NOMO-1 treated with DMSO at 0.1 percent for 48 hours (cell line): ENCODE measurements around the gene HSPA6.
"Not testable (repeated sequence)": the region's sequence is repeated elsewhere in the genome, so short reads cannot be mapped to it uniquely, and the experiment has no call there.

Source experiments
- DNase-seq: peaks from one replicate; lab custom pipeline; 2025; ENCODE audit not compliant: unreplicated experiment; lab: John Stamatoyannopoulos, UW

The HSPA6 gene

DNA sequence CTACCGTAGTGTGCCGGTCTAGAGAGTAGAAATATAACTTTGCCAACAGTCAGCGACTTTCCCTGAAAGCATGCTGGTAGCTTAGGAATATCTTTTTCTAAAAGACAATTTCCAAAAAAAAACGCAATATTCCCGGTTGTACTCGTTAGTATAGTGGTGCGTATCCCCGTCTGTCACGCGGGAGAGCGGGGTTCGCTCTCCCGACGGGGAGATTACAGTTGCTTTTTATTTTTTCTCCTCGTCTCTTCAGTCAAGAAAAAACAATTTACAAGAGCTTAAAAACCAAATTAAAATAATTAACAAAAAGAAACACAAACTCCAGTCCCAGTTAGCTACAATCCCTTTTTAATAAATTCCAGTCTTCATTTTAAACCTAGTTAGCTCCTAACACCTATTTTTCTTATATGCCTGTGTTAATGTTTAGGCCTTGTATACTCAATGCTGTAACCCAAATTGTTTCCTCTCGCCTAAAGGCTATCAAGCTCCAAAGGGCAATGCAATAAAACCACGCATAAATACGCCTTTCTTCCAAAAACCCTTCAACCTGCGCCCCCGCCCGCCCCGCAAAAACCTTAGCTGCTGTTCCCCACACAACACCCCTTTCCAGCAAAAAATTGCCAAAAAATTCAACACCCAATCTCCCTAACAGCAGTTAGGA is 7.8 kb downstream of the HSPA6 start:
- DNase-seq, result no peak

DNA sequence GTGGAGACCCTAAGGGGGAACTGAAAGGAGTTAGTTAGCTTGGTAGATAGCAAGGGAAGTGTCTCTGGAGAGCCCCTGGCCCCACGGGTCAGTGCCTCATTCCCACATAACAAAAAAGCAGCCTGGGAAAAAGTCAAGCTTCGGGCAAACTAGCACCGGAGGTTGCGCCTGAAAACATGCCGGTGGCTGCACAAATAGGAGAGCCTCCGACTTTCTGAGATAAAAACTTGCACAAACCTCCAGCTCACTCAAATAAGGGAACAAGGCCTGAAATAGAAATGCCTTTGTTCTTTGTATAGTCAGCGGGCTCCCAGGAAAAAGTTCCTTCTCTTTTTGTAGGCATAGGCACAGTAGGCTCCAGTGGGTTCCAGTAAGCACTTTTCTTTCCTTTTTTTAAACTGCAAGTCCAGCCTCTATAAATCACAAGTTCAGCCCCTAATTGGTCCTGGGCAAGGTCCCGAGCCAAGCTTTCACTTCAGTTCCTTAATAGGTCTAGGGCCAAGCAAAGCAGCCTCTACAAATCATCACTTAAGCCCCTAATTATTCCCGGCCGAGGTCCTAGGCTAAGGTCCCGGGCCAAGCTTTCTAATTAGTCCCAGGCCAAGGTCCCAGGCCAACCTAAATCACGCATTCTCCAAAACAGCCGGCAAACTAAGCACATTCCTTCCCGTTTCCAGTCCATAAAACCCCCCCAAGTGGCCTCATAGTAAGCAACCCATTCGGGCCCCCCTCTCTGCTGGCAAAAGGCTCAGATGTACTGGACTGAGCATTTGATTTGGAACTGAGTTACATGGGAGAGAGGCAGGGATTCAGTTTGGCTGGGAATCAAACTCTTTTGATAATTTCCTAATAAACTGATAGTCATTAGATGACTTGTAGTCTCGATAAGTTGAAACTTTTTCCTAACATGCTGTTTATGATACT is 8.6 kb downstream of the HSPA6 start:
- peak; percentile 43 for DNase-seq

DNA sequence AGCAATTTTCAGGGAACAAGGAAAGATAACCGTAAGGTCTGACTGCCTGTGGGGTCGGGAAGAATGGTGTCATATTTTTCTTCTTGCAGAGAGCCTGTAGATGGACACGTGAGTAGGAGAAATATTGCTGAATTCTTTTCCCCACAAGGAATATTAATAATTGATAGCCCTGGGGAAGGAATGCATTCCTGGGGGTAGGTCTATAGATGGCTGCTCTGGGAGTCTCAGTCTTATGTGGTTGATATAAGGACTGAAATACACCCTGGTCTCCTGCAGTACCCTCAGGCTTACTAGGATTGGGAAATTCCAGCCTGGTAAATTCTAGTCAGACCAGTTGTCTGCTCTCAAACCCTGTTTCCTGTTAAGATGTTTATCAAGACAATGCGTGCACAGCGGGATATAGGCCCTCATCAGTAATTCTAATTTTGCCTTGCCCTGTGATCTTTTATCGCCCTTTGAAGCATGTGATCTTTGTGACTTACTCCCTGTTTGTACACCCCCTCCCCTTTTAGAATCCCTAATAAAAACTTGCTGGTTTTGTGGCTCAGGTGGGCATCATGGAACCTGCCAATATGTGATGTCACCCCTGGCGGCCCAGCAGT is 12.8 kb downstream of the HSPA6 start:
- DNase-seq, result not testable (repeated sequence)

DNA sequence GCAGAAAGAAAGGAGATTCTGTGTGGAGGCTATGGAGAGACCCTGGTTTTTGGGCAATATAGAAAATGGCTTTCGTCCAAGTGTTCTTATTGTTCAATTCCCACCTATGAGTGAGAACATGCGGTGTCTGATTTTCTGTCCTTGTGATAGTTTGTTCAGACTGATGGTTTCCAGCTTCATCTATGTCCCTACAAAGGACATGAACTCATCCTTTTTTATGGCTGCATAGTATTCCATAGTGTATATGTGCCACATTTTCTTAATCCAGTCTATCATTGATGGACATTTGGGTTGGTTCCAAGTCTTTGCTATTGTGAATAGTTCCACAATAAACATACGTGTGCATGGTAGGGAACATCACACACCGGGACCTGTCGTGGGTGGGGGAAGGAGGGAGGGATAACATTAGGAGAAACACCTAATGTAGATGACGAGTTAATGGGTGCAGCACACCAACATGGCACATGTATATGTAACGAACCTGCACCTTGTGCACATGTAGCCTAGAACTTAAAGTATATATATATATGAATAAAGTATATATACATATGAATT is 14.7 kb downstream of the HSPA6 start:
- not testable (repeated sequence) for DNase-seq

DNA sequence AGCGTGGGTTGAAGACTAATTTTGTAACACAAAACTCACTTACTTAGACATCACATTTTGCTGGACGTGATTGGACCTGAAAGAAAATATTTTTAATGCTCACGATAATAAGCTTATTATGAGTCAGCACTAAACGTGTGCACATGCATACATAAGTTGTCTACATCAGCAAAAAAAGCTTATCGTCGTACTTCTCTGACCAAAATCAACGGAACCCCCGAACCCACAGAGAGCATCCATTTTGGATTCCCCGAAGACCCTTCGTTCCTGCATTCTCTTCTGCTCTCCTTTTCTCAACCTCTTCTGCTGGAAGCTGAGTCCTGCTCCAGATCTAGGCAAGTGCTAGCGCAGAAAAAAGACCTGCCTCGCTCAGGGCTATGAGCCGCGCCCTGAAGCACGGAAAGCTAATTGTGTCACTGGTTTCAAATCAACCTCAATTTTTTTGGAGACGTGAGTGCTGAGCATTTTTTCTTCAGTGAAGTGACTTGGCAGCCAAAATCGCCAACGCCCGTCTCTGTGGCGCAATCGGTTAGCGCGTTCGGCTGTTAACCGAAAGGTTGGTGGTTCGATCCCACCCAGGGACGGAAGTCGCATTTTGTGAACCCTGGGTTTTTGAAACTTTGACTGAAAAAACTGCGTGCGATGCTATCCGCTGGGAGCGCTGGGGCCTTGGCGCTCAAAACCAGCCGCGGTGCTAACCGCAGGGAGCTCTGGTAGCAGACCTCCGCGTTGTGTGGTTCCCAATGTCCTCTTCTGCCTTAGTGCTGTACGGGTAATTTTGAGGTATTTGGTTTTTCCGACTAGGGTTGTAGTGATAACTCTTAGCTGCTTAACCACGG is 15.6 kb downstream of the HSPA6 start:
- DNase-seq, result peak; percentile 73

DNA sequence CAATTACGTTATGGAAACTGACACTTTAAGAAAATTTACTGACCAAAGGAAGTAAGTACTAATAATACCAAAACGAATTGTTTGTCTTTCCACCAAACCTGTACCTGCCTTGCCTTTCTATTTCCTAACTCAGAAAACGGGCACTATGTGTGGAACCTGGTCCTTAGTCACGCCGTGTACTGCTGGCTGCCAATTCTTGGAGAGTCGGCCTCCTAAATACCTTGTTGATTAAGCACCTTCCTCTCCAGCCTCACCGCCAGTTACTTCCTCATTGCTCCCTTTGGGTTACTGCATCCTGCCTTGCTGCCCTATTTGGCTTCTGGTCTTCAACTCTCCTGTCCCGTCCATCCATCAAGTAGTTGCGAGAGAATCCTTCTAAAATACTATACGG is 16.2 kb downstream of the HSPA6 start:
- peak; percentile 47 for DNase-seq

DNA sequence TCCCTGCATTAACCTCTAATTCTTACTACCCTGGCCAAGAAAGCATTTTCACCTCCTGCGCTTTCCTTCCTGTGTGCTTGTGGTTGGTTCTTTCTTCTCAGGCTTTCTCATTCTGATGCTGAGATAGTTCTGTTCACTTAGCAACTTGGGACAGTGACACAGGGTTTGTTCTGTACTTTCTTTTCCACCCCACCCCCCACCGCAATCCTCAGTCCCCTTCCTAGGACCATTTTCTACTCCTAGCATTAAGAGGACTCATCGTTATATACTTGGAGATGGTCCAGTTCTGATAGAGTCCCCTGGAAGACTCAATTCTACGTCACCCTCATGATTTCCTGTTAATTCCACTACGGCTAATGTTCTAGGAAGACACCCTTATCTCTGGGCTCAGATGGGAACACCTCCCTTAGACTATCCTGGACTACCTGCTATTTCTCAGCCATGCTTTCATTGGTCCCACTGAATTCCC is 17.8 kb downstream of the HSPA6 start:
- DNase-seq, result not testable (repeated sequence)

DNA sequence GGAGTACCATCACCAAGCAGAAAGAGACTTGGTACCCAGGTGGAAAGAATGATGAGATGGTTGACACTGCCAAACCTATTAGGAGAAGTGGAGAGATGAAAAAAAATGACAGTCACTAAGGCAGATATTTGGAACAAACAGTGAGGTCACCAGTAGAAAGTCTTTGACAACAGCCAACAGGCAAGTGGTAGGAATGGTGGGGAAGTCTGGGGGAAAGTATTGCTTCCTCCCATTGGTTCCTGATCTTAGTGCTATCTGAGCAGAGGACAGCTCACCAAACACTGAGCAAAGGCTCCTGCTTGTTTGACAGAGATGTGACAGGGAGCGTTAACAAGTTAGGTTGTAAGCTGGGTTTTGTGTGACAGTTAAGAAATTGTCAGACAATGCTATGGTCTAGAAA is 18.8 kb downstream of the HSPA6 start:
- DNase-seq, result not testable (repeated sequence)

DNA sequence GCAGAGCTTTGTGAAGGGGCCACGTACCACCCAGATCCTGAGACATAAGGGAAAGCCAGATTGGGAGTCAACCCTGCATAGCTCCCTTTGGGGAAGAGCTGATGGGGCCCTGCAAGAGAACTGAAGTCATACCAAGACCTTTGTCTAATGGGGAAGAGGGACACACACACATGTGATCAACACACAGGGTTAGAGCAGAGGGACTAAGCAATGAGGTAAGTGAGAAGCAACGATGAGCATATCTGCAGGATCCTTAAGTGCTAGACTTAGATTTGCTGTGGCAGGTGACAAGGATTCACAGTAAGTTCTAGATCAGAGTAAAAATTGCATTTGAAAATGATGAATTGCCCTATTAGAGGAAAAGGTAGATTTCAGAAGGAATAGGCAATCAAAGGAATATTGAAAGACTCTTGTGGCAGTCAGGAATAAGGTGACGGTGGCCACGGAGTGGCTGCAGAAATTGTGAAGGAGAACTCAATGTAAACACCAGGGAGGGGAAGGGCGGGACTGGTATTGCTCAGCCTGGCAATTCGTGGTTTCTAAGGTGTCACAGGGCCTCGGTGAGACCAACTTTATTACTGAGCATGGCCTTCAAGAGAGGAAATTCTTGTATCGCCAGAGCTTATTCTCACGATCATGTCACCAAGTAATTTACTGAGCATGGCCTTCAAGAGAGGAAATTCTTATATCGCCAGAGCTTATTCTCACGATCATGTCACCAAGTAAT is 20.8 kb downstream of the HSPA6 start:
- peak; percentile 7 for DNase-seq

DNA sequence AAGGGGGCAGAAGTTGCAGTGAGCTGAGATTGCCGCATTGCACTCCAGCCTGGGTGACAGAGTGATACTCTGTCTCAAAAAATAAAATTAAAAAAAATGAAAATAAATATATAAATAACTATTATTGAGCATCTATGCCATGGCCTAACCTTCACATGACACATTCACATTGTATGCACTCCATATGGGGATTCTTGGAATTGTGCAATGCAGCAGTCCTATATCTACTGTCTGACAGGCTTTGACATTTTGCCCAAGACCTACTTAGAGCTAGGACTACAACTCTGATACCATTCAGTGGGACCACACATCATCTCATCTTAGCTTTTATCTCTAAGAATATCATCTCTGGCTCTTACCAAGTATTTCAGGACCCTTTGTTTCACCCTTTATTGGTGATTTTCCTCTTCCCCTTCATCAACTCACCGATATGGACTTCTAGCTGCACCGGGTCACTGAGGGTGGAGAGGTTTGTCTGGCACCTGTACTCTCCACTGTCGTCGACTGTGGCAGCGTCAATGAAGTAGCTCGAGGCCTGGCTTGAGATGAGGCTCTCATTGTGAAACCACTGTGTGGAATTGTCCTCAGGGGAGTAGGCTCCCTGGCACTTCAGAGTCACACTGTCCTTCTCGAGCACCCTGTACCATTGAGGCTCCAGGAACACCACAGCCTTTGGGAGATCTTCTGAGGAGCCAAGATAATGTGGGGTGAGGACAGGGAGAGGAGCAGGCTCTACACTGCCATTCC is 23.8 kb downstream of the HSPA6 start:
- not testable (repeated sequence) for DNase-seq

DNA sequence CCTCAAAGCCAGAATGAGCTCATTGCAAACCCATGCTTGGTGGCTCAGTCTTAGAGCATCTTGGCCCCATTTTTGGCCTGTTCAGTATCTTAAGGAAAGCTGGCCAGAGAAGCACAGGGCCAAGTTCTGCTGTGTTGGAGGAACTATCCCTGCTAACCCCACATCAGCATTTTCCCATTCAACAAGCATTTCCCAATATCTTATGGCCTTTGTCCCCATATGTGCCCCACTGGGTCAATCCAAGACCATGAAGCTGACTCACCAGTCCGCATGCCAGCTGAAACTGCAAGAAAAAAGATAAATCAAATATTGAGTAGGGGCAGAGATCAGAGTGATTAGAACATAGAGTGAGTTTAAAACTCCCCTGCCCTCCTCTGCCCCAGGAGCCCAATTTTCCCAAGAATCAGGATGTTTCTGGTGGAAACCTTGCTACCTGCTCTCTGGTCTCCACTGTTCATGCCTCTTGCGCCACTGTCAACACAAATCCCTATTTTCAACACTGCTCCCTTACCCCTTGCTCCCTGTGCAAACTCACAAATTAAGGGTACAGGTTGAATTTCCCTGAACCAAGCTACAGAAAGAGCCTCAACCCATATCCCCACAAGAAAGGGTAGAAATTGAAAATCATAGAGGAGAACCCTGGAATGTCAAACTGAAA is 24.5 kb downstream of the HSPA6 start:
- DNase-seq, result not testable (repeated sequence)

DNA sequence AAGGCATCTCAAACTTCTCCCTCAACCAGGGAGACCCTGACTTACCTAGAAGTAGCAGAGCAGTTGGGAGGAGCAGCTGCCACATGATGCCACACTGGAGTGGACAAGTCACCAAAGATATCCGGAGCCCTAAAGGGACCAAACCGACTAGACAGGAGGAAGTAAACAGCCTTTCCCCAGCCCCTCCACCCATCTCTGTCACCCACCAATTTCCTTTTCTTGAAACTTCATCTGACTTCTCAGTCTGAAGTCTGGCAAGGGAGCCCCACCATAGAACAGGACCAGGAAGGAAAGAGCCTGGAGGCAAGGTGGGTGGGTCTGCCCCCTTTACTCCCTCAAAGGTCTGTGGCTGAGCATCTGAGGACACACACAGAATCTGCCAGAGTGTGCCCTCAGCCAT is 25.3 kb downstream of the HSPA6 start, which contains the start of gene FCGR3A:
Gene FCGR3A, minus strand, starts transcription at position 167 of the 400 bp plus-strand sequence. Its CDS starts 82 bp downstream, at position 85.
- no peak for DNase-seq

DNA sequence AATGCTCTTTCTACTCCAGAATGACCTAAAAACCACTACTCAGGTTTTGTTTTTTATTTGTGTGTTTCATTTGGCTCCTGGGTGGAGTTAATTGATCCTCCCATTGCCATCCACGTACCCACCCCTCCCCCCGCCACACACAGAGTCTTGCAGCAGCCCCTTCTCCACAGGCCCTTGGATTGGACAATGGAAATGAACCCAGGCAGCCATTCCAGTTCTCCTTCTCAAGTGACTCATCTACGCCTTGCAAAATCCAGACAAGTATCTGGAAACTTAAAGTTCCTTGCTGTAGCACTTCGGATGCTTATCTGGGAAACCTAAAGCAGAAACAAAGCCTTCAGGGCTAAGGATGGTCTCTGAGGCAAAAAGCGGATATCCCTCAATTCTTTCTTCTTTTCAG is 26.6 kb downstream of the HSPA6 start:
- not testable (repeated sequence) for DNase-seq

DNA sequence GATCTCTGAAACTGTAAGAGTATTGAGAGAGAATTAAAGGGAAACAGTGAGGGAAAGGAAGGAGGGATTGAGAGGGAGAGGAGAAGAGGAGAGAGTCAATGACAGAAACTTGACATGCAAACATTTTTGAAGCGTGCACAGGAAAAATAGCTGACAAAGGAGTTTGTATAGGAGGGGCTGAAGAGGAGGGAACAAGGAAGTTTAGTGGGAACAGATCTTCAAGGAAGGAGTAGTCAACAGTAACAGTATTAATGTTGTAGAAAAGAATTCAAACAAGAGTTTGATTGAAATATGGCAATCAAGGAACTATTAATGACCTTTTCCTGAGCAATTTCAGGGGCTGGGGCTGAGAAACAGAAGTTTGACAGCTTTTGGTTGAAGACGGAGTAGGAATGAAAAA is 29.3 kb downstream of the HSPA6 start:
- DNase-seq, result not testable (repeated sequence)

DNA sequence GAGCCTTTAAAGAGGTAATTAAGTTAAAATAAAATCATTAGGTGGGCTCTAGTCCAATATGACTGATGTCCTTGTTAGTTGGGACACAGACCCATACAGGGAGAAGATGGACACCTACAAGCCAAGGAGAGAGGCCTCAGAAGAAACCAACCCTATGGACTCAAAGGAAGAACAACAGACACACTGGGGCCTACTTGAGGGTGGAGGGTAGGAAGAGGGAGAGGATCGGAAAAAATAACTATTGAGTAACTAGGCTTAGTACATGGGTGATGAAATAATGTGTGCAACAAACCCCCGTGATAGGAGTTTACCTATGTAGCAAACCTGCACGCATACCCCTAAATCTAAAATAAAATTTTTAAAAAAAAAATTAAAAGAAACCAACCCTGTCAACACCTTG is 30.0 kb downstream of the HSPA6 start:
- not testable (repeated sequence) for DNase-seq

DNA sequence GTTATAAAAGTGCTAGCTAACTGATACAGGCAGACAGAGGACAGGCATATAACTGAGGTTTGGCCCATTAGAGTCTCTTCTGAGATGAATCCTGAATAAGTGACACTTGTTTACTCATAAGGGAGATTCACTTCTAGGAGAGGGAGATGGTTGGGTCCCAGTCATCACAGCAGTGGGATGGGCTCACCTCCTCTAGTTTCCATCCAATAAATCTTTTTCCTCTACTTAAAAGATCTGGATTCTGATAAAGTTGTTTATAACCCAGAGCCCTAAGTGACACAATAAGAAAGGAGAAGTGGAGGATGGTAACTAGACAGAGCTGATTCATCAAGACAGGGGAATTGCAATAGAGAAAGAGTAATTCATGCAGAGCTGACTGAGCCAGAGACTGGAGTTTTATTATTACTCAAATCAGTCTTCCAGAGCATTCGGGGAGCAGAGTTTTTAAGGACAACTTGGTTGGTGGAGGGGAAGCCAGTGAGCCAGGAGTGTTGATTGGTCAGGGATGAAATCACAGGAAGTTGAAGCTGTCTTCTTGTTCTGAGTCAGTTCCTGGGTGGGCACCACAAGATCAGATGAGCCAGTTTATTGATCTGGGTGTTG is 30.6 kb downstream of the HSPA6 start:
- DNase-seq, result peak; percentile 19

DNA sequence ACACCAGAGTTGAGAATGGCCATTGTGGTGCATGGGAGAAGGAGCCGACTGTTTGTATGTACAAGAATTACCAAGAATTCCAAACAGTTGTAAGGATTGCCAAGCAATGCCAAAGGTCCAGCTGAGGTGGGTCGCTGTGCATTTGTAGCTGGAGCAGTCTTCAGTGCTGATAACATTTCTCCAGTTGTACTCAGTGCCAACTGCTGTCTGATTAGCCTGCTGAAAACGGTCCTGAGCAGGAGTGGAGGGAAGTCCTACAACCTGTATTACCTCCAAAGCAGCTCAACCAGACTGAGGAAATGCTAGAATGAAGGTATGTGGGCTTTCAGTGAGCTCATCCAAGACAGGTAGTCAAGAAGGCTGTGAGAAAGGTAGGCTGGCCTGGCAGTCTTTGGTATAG is 31.8 kb downstream of the HSPA6 start:
- not testable (repeated sequence) for DNase-seq

DNA sequence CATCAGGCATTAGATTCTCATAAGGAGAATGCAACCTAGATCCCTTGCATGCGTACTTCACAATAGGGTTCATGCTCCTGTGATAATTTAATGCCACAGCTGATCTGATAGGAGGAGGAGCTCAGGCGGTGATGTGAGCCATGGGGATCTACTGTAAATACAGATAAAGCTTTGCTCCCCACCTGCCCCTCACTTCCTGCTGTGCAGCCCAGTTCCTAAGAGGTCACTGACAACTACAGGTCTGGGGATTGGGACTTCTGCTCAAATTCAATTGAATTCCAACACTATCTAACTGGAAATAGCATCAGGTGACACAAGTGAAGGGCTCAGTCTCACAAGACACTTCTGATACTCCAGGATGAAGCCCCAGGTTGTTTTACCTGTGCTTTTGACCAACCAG is 32.6 kb downstream of the HSPA6 start:
- not testable (repeated sequence) for DNase-seq
